Hematopoietic multipotent progenitor cell treated with erythropoietin and hydrocortisone succinate and interleukin-3 and kit ligand, for 17 days (in vitro differentiated cells): Measurements from ENCODE around the gene NEDD4.
"Not testable (repeated sequence)": the region's sequence is repeated elsewhere in the genome, so short reads cannot be mapped to it uniquely, and the experiment has no call there.

Experiments
- DNase-seq: peaks from one replicate; pipeline ENCODE4 v3.0.0-alpha.2; 2015; ENCODE audit warnings: low spot score

The NEDD4 gene

DNA sequence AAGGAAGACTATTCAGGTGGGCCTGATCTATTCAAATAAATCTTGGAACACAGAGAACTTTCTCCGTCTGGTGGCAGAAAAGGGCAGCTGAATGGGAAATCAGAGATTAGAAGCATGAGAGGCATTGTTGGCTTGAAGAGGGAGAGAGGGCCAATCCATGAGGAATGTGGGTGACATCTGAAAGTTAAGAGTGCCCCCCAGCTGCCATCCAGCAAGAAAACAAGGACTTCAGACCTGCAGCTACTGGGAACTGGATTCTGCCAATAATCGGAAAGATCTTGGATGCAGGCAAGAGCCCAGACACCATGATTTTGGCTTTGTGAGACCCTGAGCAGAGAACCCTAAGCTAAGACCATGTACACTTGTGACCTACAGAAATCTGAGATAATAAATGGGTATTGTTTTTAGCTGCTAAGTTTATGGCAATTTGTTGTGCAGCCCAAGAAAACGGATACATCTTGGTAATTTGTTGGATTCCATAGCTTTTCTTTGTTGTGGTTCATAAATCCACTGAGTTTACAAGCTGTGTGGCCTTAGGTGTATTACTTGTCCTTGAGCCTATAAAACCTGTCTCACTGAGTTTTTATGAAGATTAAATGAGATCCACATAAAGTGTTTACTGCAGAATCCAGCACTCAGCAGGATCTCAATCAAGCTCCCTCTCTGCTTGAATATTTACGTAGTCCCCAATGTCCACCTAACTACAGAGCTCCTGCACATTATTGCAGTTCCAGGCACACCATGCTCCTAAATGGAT is 168.4 kb downstream of the NEDD4 start:
- DNase-seq: no peak

DNA sequence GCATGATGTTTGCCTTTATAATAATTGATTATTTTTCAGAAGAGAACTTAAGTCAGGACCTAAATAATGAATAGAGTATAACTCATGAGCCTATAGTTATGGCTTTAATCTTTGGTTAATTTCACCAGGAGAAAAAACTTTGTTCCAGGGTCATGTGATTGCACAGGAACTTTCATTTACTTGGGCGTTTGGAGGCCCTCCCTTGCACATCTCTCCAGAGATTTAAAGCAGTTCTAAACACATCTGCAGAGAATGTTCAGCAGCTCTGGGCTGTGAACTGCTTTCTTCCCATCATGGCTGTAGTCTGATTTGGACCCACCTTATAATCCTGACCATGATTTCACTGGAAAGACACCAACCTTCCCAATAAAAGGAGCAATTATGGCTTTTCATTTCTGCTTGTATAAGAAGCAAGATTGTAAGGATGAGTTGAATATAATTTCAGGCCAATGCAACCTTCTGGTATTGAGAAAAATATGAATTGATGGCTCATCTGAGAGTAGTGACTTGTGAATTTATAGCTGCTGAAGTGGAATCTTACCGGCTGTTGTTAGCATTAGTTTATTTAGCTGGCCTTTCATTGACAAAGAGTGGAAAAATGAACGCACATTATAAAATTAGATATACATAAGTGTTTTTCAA is 169.6 kb downstream of the NEDD4 start:
- no peak for DNase-seq

DNA sequence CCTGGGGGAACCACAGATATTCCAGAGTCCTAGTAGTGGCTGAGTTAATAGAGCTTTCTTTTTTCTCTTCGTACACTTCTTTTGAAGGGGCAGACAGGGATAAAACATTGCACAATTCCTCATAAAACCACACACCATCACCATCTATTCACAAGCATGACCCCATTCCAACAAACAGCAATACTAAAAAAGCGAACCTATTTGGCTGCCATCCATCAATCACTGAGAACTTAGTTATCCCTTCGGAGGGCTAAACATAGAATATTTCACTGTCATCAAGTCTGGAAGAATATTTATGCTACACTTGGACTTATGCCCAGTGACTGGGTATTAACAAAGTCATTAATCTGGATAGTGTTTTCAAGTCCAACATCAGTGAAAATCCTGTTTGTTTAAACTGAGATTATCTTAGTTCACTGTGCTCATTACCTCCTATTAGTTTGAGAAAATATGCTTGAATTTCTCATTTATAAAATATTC is 170.2 kb downstream of the NEDD4 start:
- DNase-seq: no peak

DNA sequence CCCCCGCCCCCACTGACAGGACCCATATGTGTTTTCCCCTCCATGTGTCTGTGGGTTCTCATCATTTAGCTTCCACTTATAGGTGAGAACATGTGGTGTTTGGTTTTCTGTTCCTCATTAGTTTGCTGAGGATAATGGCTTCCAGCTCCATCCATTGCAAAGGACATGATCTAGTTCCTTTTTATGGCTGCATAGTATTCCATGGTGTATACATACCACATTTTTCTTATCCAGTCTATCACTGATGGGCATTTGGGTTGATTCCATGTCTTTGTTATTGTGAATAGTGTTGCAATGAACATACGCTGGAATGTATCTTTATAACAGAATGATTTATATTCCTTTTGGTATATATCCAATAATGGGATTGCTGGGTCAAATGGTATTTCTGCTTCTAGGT is 171.7 kb downstream of the NEDD4 start:
- DNase-seq: not testable (repeated sequence)

DNA sequence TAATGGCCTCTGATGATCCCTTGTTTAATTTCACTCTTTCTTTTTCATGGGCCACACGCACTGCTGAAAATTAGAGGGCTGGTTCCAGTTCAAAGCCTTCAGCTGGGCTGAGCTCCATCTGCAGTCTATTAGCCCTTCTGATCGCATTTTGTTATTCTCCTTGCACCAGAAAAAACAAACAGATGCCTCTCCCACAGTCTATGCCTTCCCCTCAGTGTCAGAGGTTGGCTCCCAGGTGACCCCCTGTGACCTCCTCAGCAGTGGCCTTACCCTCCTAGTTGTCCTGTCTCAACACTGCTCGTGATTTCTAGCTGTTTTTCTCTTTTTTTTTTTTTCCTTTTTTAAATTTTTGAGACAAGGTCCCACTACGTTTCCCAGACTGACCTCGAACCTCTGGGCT is 173.4 kb downstream of the NEDD4 start:
- DNase-seq: no peak

DNA sequence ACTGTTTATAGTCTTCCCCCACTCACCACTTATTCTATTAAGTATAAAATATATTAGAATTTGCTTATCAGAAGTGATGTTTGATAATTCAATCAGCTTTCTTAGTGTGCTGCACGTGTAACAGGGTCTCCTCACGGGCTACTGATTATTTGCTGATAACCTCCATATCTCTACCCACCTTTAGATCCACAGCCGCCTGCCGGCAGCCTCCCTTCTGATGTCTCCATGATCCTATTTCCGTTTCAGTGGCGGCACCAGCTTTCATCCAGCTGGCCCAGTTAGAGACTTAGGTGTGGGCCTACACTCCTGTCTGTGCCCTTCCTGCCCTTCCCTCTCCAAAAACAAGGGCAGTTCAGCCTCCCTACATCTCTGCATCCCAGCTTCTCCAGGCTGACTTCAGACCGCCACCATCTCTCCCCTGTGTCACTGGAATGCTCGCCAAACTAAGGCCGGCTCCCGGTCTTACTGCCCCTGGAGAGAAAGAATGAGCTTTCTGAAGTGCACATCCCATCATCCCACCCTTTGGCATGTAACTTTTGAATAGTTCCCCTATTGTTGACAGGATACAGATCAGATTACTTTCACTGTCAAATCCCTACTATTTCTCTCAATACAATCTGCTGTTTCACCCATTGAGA is 173.9 kb downstream of the NEDD4 start:
- no peak for DNase-seq

DNA sequence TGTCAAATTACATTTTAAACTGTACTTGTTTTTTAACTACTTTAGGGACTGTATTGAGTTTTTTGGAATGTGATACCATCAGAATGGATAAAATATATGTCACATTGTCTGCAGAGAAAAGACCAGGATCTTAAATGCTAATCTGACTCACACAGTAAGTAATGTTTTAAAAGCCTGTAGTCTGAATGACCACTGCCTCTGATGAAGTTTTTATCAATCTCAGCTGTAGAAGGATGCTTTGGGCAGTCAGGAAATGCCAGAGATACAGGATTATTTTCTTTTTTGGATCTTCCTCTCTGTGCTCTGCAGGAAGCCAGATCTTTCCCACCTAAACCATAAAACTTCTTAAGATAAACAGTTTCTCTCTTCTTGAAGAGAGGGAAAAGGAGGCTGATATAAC is 177.4 kb downstream of the NEDD4 start:
- no peak for DNase-seq

DNA sequence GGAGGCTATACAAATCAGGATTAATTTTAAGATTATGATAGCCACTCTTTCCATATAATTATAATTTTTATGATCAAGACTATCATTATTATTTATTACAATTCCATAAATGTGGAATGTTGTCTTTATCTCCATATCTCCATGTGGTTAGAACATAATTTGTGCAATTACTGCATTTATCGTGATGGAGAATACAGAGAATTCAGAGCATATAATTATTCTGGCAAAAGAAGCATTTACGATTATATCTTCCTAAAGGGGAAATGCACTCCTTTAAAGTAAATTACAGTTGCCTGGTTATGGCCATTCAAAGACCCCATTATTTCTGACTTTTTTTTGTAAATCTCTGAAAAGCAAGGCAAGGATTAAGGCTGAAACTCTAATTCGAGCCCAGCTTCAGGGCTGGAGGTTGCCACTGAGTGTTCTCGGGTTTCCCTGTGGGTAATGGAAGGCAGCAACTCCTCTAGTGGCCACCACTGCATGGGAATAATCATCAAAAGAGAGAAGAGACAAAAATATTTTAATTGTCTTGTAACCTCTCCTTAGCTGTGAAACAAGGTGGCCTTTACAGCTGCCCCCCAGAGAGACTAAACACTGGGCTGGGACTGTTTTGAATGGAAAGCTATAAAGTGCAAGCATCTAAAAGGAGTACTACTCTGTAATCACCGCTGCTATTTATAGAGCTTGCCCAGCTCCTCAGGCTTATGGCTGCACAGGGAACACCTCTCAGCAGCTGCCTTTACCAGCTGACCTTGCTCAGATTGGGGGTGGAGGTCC is 190.6 kb downstream of the NEDD4 start:
- no peak for DNase-seq

DNA sequence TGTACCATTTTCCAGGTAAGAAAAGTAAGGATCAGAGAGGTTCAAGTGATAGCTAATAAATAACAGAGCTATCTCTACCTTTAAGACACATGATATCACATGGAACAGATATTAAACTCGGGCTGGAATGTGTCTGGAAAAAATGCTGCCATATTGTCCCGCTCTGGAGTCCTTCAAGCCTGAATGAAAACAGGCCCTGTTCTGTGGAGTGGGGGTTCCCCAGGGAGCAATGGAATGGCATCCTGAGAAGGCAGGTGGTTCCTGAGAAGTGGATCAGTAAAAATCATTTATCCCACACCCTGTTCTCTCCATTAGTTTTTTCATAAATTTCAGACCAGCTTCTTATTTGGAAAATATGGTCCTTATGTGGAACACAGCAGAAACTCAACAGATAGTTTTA is 193.2 kb downstream of the NEDD4 start:
- DNase-seq: no peak

DNA sequence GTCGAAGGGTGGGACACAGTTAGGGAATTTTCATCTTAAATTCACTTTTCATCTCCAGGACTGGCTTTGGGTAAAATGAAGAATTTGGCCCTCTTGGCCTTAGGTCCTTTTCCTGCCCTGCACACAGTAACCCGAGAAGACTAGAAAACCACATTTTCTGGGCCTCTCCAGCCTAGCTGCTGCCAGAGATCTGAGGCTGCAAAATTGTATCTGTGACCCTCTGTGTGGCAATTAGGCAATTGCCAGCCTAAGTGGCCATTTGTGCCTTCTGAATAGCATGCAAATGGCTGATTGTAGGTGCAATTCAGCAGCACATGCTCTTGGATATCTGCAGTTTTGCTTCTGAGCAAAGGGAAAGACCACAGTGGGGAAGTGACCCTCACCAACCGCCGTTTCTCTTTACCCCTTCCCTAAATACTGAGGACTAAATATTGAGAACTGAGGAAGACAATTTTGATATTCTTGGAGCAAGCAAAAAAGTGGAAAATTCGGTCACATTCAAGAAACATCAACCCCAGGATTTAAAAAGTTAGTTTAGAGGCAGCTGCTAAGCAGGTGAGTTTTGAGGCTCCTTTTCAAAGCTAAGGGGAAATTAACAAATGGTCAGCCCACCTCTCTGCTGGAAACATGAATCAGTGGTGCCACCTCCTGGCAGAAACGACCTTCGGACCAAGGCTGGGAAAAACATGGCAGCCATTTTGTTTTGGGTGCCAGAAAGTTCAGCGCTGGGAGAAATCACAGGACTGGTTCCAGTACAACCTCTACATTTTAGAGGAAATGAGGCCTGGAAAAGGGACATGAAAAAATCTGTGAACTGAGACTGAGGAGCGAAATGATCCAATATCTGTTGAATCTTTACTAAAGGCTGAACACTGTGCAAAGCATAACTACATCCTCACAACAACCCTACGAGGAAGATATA is 193.9 kb downstream of the NEDD4 start:
- no peak for DNase-seq

DNA sequence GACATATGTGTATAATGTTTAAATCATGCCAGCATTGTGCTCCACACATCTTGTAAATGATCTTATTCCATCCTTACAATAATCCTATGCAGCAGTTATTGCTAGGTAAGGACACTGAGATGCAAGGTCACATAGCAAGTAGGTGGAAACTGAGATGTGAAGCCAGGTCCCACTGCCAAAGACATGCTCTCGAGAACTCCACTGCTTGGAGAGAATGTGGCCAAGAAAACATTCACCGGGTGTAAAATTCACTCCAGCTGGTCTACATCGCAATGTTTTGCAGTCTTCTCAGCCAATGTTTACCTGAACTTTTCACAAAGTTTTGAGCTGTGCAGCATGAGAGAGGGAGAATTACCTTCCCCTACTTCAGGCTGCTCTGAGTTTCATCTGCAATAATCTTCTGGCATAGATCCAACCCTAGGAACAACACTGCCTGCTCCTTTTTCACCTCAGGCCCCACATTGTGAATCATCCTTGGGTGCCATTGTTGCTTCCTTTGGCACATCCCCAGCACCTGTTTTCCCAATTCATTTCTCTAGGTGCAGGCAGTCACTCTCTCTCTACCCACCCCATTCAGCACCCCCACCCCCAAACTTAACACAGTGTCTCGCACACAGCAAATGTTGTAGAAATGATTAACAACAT is 197.0 kb downstream of the NEDD4 start:
- no peak for DNase-seq

DNA sequence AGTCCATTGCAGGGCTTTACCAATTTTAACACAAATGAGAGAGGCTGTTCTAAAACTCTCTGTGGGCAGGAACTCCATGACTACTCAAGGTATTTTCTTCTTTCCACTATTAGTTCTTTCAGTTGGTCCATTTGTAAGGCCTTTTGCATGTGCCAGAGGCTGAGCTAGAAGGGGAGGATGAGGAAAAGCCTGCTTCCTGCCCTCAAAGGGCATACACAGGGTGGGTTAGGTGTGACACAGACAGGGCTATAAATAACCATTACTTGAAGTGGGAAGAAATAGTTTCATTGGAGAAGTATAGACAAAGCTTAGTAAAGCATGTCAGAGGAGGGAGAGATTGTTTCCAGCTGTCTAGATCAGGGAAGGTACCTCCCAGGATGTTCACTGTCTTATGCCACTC is 198.4 kb downstream of the NEDD4 start:
- DNase-seq: no peak

DNA sequence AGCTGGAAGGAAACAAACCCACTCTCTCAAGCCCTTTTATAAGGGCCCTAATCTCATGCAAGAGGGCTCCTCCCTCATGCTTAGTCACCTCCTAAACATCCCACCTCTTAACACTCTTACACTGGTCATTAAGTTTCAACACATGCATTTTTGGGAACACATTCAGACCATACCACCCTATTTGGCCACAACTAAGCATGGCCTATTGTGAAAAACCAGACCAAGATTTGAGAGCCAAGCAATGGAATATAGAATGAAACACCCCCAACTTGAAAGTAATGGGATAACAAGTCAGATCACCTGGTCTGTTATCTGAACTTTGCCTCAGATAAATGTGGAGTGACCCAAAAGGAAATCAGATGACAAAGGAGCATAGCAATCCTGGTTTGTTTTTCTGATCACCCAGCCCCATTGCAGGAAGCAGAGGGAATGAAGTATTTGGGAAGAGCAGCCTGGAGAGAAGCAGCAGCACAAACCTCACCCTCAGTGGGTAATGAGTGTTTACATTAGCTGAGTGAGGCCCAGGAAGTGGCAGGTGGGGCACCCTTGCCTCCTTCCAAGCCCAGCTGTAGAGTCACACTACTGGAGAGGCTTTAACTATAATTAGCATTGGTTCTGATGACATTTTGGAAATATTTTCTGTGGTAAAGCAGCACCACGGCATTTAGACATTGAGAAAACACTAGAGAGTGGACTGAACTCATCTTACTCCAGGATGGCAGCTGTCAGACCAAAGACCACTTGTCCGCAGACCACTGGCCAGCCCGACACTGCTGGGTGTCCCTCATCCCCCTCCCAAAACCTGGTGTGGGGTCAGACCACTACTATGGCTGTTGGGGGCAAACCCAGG is 201.6 kb downstream of the NEDD4 start:
- no peak for DNase-seq

DNA sequence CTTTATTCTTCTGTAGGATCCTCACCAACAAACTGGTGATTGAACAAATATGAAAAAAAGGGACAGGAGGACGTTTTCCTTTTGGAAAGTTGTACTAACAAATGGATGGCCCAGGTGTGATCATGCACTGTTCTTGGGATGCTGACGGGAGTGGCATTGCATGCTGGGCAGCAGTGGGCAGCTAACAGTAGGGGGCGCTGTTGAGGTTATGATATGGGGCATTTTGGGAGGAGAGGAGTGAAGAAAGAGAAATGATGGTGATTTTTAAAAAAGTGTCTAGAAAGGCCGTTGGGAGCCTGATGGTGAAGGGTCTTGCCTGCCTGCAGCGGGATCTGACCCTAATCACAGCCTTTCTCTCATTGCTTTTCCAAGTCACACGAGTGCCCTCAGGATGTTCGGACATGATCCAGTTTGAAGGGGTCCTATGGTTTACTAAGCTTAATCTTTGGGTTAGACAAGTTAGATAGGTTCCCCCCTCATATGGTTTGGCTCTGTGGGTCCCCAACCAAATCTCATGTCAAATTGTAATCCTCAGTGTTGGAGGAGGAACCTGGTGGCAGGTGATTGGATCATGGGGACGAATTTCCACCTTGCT is 204.2 kb downstream of the NEDD4 start:
- peak; percentile 40 for DNase-seq

DNA sequence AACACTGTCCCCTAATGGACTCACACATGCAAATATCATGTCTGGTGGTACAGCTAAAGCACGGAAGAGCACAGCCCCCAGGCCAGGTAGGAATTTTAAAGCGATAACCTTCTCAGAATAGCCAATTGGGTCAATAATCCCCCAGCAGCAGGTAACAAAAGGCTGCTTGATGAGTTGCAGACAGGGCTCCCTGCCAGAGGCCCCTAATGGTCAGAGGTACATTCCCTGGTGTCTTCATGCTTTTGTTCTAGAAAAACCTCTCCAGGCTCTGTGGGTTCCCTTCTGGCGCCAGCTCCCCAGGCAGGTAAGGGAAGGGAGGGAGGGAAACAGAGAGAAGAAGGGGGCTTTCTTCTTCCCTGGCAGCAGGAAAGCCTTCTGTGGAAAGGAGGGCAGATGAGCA is 207.1 kb downstream of the NEDD4 start:
- no peak for DNase-seq

DNA sequence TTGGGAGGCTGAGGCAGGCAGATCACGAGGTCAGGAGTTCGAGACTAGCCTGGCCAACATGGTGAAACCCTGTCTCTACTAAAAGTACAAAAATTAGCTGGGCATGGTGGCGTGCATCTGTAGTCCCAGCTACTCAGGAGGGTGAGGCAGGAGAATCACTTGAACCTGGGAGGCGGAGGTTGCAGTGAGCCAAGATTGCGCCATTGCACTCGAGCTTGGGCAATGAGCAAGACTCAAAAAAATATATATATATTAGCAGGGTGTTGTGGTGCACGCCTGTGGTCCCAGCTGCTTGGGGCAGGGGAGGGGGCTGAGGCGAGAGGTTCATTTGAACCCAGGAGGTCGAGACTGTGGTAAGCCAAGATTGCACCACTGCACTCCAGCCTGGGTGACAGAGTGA is 207.8 kb downstream of the NEDD4 start:
- DNase-seq: not testable (repeated sequence)

DNA sequence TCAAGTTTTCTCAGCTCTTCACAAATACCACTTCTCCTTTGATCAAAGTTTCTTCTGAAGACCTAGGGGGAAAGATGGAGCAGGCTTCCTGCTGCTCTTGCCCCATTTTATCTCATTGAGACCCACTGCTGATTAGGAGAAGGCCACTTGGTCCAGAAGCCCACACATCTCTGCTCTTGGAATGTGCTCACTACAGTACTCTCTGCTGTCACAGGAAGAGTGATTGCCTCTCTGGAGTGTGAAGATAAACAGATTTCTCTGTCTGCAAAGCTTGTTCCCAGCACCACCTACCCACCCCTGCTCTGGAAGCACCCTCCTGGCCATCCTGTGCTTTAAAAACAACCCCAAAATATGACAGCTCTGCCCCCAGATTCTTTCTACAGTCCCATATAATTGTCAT is 209.1 kb downstream of the NEDD4 start:
- DNase-seq: no peak

DNA sequence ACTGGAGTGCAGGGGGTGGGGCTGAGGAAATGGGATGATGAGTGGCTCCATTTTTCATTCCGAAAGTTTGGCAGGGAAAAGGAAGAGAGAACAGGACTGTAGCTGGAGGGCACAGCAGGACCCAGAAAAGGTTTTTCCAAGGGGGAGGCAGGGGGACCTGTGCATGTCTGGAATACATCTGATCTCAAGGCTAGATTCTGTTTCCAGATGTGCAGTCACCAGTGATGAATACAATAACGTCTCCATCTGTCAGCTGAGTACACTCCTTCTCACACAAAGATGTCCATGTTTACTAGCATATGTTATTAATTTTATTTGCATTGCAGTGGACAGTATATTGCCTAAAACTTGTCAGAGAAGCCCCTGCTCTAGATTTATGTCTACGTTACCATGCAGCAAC is 210.5 kb downstream of the NEDD4 start:
- no peak for DNase-seq

DNA sequence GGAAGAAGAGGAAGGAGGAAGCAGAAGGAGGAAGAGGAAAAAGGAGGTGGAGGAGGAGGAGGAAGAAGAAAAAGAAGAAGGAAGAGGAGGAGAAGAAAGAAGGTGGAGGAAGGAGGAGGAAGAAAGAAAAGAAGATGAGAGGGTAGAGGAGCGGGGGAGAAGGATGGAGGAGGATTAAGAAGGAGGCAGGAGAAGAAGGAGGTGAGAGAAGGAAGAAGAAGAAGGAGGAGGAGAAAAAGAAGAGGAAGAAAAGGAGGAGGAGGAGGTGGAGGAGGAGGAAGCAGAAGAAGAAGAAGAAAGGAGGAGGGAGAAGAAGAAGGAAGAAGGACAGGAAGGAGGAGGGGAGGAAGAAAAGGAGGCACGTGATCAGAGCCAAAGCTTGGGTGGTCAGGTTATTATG is 213.1 kb downstream of the NEDD4 start:
- DNase-seq: no peak

DNA sequence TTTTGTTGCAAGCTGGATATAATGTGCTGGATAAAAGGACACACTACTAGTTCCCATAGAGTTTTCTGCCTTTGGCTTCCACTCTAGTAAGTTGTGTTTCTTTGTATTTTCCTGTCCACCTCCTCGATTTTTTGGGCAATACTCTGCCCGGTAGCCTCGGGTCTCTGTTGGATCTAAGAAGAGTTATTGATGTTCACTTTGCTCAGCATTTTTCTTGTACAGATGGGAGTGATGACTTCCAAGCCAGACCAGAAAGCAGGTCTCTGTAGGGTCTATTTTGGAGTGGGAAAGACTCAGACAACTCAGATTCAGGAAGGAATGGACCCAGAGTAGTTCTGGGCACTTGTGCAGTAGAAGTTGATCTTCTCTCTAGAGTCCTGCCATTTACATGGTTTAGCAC is 214.5 kb downstream of the NEDD4 start:
- DNase-seq: no peak
